Ascending aorta (tissue), 2 donors: Measurements from ENCODE around the gene CCDC178. TPM values are rescaled to one million over a fixed set of nuclear protein-coding genes. Genes with fewer than 3 reads are reported as not detected.
"Not testable (repeated sequence)": the region's sequence is repeated elsewhere in the genome, so short reads cannot be mapped to it uniquely, and the experiment has no call there.

Source experiments
- DNase-seq, 2 donors: peaks; one replicate each; pipeline ENCODE4 v3.0.0-alpha.2; 2019; ENCODE audit warnings: low spot score in 2 of 2
- H3K27ac ChIP-seq, 2 donors: fragments of 200-600 bp; sonication (generic); one replicate each; pipeline ENCODE4 v1.5.1; 2016 to 2017; ENCODE audit warnings: mild to moderate bottlenecking in 1 of 2
- H3K27me3 ChIP-seq: fragments of 200-600 bp; sonication (generic); one replicate; pipeline ENCODE4 v1.5.1; 2017
- H3K36me3 ChIP-seq, 2 donors: fragments of 200-600 bp; sonication (generic); one replicate each; pipeline ENCODE4 v1.5.1; 2016
- H3K4me1 ChIP-seq, 2 donors: fragments of 200-600 bp; sonication (generic); one replicate each; pipeline ENCODE4 v1.5.1; 2016 to 2017; ENCODE audit warnings: mild to moderate bottlenecking in 1 of 2
- H3K4me3 ChIP-seq, 2 donors: fragments of 200-600 bp; sonication (generic); one replicate each; pipeline ENCODE4 v1.5.1; 2016 to 2017; ENCODE audit warnings: mild to moderate bottlenecking in 1 of 2
- H3K9me3 ChIP-seq, 2 donors: fragments of 200-600 bp; sonication (generic); one replicate each; pipeline ENCODE4 v1.5.1; 2016
- intact Hi-C: fragments of 100-400 bp; cut with DNase I; formaldehyde crosslinking; loops from one replicate; pipeline ENCODE4 v1.15.1; 2023
- total RNA-seq: library from RNA; depleted of rRNA; stranded (reverse); fragments of >200 nt; gene quantifications from one replicate; pipeline ENCODE4 v1.1.0, GENCODE V29; 2016
- TF ChIP-seq, protein P1 (sequence below), 3 experiments: fragments of 200-600 bp in 2 of 3; fragments of 450-650 bp in 1 of 3; sonication (generic) in 2 of 3; IDR thresholded peaks; one replicate each; pipeline ENCODE4 v1.5.1; 2016 to 2019; ENCODE audit warnings: antibody characterized with exemption in 3 of 3, mild to moderate bottlenecking in 1 of 3, moderate library complexity in 1 of 3

Gene CCDC178
- total RNA-seq, 1 donor from 2014 or later = not detected

DNA sequence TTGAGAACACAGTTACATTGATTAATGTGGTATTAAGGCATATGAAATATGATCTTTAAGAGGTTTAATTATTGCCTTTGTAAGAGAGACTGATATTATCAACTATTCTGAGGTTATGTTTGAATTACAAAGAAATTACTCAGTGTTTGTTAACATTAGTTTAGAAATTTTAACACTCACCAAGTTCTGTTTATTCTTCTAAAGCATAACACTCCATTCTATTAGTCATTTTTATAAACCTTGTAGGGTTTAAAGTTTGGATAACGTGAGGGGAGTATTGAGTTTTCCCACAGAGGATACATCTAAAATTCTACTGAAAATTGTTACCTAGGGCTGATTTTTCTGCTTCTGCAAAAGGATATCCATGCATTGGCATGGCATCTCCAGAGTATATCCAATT lies 7.7 kb downstream of the CCDC178 start:
- TF ChIP-seq, protein P1, sequence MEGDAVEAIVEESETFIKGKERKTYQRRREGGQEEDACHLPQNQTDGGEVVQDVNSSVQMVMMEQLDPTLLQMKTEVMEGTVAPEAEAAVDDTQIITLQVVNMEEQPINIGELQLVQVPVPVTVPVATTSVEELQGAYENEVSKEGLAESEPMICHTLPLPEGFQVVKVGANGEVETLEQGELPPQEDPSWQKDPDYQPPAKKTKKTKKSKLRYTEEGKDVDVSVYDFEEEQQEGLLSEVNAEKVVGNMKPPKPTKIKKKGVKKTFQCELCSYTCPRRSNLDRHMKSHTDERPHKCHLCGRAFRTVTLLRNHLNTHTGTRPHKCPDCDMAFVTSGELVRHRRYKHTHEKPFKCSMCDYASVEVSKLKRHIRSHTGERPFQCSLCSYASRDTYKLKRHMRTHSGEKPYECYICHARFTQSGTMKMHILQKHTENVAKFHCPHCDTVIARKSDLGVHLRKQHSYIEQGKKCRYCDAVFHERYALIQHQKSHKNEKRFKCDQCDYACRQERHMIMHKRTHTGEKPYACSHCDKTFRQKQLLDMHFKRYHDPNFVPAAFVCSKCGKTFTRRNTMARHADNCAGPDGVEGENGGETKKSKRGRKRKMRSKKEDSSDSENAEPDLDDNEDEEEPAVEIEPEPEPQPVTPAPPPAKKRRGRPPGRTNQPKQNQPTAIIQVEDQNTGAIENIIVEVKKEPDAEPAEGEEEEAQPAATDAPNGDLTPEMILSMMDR (IDR thresholded peaks at IDR 0.05) = no peak
- Histone ChIP-seq H3K9me3 (no peaks in the 10 kb centered on the region), H3K27ac (no peak overlapping the region), H3K27me3 (no peaks in the 10 kb centered on the region), H3K36me3 (no peaks in the 10 kb centered on the region), H3K4me3 (no peak overlapping the region), H3K4me1 (no peaks in the 10 kb centered on the region)
- DNase-seq = no peak
- intact Hi-C loops = no loop called here

DNA sequence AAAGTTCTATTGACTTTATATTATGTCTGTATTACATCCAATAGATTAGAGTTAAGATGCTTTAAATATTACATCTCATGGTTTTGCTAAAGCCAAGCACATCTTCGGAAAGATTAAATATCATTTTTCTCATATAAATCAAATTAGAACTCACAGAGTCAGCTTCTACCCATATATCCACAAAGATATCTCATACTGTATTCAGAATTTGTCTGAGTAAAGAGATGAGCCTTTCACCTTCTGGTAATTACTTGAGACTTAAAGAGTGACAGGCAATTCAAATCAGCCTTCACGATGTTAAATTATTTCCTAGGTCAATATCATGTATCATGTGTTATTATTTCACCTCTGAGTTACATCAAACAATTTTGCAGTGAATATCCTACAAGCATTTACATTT lies 13.0 kb downstream of the CCDC178 start:
- no peak overlapping the region for H3K27ac ChIP-seq
- TF ChIP-seq, protein P1 (IDR thresholded peaks at IDR 0.05) = no peak
- no peaks in the 10 kb centered on the region for H3K9me3 ChIP-seq
- intact Hi-C loops = no loop called here
- H3K4me1 ChIP-seq = no peaks in the 10 kb centered on the region
- DNase-seq = no peak
- H3K4me3 ChIP-seq = no peak overlapping the region
- no peaks in the 10 kb centered on the region for H3K27me3 ChIP-seq
- H3K36me3 ChIP-seq = no peaks in the 10 kb centered on the region

DNA sequence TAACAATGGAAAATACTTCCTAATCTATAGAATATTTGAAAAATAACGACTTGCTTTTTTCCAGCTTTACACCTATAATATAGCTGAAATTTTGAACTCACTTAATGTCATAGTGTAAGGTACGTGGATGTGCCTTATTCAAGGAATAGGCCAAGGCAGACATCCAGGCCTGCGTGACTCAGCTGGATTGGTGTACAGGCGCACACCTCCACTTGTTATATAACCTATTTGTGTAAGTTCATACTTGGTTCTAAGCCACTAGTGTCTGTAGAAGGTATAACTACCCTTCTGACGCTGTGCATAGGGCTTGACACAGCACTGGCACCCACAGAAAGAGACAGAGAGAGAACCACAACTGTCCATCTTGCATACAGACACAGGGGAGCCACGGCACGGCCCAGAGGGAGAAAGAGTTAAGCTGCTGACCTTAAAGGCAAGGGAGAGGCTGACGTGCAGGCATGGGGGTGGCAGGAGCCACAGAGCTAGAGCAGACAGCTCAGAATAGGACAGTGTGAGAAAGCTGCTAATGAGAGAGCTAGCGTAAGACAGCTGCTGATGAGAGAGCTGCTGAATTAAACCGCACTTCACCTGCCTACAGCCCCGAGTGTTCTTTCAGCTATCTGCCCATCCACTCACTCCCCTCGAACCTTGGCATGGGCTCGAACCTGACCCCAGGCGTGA lies 16.1 kb downstream of the CCDC178 start:
- Histone ChIP-seq H3K36me3 (no peaks in the 10 kb centered on the region), H3K27me3 (no peaks in the 10 kb centered on the region), H3K4me3 (no peak overlapping the region), H3K9me3 (no peaks in the 10 kb centered on the region), H3K4me1 (no peaks in the 10 kb centered on the region), H3K27ac (no peak overlapping the region)
- intact Hi-C loops = no loop called here
- no peak for DNase-seq
- TF ChIP-seq, protein P1 (IDR thresholded peaks at IDR 0.05) = no peak

DNA sequence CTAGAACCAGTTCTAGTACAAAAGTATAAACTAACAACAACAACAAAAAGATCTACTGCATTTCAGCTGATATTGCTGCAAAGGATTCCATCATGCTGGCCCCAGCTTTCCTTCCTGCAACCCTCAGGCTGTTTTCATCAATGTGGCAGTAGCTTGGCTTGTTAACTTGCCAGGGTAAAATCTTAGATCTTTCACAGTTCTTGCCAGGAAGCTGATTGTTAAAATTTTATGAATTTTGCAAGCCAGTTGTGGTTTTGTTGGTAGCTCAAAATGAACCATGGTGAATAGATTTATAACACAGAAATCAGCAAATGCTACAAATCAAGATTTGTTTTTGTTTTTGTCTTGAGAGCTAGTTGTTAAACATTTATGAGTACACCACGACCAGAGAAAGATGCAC lies 19.3 kb downstream of the CCDC178 start:
- Histone ChIP-seq H3K36me3 (no peaks in the 10 kb centered on the region), H3K4me1 (no peaks in the 10 kb centered on the region), H3K27ac (no peak overlapping the region), H3K4me3 (no peak overlapping the region), H3K27me3 (no peaks in the 10 kb centered on the region), H3K9me3 (peaks cover 0 to 3% of the 10 kb centered on the region in 2 donors)
- intact Hi-C loops = no loop called here
- TF ChIP-seq, protein P1 (IDR thresholded peaks at IDR 0.05) = no peak
- no peak for DNase-seq

DNA sequence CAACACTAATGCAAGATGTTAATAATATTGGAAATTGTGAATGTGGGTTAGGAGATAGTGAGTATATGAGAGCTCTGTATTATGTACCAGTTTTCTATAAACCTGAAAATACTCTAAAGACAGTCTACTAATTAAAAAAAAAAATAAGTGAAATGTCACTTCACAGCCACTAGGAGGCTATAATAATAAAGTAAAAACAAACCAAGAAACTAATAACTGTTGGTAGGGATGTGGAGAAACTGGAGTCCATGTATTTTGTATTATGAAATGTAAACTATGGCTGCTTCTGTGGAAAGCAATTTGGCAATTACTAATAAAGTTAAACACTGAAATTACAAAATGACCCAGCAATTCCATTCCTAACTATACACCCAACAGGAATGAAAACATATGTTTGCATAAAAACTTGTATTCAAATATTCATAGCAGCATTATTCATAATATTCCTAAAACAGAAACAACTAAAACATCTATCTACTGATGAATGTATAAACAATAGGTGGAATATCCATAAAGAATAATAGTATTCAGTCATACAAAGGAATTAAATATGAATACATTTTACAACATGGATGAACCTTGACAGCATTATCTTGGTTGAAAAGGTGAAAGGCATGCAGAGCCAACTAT lies 36.2 kb downstream of the CCDC178 start:
- no peaks in the 10 kb centered on the region for H3K27me3 ChIP-seq
- H3K4me3 ChIP-seq = no peak overlapping the region
- DNase-seq = no peak
- H3K4me1 ChIP-seq = no peaks in the 10 kb centered on the region
- intact Hi-C loops = no loop called here
- H3K36me3 ChIP-seq = no peaks in the 10 kb centered on the region
- H3K9me3 ChIP-seq = no peaks in the 10 kb centered on the region
- no peak overlapping the region for H3K27ac ChIP-seq
- TF ChIP-seq, protein P1 (IDR thresholded peaks at IDR 0.05) = no peak

DNA sequence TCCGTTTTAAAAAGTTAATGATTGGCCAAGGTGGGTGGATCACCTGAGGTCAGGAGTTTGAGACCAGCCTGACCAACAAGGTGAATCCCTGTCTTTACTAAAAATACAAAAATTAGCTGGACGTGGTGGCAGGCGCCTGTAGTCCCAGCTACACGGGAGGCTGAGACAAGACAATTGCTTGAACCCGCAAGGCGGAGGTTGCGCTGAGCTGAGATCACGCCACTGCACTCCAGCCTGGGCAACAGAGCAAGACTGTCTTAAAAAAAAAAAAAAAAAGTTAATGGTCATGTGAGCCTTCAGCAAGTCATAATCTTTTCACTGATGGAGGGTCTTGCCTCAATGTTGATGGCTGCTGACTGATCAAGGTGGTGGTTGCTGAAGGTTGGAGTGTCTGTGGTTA lies 41.6 kb downstream of the CCDC178 start:
- intact Hi-C loops, H3K27me3 ChIP-seq, H3K36me3 ChIP-seq, H3K4me1 ChIP-seq, H3K4me3 ChIP-seq, H3K9me3 ChIP-seq, H3K27ac ChIP-seq, DNase-seq: not testable (repeated sequence)
